GM19452 (cell line): ENCODE measurements around the gene SMURF1.

Experiments
- ATAC-seq: cut with Tn5 transposase; IDR thresholded peaks from one replicate; pipeline ENCODE4 v1.9.1; 2021; ENCODE audit not compliant: unreplicated experiment

The SMURF1 gene

DNA sequence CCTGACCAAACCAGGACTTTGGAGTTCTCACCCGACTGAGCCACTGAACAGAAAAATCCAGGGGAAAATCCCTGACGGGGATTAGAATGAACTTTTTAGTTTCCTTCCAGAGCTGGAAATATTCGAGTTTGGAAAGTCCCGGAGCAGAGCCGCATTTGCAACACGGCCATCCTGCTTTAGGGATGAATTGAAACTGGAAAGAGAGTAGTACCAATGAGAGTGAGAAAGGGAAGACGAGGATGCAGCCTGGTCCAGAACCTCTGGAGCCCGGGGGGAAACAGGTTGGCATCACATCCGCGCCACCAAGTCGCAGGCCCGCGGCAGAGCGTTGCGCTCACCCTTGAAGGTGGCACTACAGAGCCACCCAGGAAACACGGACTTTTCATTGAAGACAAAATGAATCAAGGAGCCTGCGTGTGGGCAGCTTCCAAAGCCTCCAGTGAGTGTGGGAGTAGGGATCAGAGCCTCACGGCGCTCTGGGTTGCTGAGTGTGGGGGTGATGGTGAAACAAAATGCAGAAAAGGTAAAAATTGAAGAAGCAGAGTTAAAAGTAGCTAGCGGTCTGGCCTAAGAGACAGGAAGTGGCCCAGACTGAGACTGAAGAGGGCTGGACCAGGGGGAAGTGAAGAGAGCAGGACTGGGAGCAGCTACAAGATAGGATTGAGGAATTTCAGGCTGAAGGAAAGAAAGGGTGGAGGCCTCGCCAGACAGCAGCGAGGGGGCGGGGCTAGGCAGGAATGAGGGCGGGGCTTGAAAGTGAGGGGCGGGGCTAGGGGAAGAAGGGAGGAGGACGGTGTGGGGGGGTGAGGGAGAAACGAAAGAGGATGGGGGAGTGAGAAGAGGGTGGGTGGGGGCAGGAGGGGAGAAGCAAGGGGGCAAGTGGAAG, 1.8 kb downstream of the SMURF1 start:
- no peak for ATAC-seq

DNA sequence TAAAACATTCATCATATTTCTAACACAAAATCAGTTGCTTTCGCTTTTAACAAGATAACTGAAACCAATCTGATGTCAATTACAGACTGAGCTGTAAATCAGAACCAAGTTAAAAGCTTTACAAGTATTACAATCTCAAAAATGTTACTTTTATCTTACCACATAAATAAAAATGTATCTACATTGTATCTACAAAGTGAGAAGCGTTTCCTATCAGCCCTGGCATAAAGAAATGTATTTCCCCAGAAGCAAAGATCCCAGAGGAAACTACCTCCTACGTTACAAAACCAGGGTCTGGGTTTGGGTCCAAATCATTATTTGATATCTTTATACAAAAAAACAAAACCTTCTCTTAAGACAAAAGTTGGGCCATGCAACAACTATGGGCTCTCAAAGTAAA, 2.6 kb downstream of the SMURF1 start:
- ATAC-seq, result no peak

DNA sequence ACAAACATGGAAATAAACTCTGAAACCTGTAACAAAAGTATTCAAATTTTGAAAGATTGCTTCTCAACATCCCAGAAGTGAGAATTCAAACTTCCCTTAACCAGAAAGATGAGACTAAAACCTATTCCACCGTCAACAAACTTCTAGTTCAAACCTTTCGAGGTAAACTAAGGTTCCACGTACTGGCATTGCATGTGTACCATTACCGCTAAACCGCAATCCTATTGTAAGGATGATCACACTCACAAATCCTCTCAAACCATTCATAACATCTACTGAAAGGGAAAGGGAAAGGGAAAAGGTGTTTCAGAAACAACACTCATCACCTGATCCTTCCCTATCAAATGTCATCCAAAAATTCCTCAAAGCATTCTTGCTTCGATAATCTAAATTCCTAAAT, 3.1 kb downstream of the SMURF1 start:
- ATAC-seq, result no peak

DNA sequence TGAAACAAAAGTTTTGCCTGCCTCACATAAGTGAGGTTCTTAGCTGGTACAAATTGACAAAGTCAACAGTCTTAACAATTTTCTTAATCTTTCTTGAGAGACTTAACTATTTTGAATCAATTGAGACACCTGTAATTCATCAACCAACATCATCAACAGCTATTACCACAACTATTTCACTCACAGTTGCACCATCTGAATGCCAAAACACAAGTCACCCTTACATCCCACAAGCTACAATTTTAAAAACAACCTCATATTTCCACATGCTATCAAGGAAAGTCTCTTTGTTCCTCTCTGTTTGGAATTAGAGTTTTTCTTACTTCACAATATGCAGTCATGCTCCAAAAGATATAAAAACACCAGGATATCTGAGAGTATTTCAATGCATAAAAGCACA, 4.9 kb downstream of the SMURF1 start:
- ATAC-seq, result no peak

DNA sequence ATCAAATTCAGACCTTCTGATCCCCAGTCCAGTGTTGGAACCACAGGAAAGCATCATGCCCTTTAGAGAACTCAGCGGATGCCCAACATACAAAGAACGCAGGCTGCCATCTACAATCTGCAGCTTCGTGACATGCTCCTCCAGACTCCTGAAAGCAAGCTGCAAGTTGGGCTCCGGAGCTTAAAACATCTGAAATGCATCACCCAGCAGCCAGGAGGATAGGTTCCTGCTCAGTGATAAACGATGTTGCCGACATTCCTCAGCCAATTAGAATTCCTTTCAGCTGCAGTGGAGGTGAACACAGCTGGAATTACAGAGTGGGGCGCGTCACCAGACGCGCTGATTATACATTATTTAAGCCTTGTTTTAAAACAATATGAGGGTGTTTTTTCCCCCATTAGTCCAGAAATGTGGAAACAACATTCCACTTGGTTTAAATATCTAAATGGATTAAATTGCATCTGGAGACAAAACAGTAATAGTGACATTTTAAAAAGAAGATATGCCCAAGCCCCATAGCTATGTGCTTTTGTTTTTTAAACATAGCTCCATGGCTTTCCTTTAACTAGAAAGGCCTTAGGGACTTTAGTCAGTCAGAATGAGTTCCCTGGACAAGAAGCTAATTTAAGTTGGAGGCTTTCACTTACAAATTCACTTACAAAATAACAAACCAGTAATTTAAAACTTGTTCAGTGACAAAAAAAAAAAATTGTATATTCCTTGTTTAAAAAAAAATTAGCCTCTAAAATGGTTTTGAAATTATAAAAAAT, 6.3 kb downstream of the SMURF1 start:
- no peak for ATAC-seq

DNA sequence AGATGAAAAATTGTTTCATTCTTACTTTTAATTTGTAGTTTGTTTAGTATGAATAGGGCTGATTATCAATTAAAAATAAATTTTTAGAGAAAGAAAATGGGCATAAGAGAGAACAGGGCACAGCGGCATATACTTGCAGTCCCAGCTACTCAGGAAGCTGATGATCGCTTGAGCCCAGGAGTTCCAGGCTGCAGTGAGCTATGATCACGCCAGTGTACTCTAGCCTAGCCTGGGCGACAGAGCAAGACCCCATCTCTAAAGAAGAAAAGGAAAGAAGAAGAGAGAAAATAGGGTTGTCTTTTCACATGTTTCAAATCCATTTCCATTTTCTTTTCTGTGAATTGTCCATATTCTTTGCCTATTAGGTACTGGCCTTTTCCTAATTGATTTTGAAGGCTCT, 8.0 kb downstream of the SMURF1 start:
- no peak for ATAC-seq

DNA sequence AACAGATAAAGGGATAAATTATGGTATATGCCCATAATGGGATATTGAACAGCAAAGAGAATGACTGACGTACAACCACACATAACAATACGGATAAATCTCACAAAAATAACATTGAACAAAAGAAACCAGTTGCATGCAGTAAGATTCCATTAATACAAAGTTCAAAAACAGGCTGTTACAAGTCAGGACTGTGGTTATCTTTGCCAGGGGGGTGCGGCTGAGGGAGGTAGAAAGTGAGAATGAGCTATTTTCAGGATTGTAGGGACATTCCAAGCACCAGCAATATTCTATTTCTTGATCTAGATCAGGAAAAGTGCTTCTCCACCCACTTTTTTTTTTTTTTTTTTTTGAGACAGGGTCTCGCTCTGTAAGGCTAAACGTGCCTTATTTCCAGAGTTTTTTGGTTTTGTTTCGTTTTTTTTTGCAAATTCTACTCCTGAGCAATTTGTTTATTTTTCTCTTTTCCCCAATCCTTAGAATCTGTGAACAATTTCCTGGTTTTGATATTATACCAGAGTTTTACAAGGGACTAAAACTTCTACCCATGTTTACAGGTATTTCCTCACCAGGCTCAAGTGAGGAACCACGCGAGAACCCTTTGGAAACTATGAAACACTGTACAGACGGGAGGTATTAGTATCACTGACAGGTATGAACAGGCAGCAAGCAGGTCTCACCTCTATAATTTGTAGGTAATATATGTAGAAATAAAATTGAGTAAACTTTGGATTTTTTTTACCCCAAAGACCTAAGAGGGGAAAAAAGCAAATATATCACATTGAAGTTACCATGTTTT, 9.9 kb downstream of the SMURF1 start:
- ATAC-seq, result no peak

DNA sequence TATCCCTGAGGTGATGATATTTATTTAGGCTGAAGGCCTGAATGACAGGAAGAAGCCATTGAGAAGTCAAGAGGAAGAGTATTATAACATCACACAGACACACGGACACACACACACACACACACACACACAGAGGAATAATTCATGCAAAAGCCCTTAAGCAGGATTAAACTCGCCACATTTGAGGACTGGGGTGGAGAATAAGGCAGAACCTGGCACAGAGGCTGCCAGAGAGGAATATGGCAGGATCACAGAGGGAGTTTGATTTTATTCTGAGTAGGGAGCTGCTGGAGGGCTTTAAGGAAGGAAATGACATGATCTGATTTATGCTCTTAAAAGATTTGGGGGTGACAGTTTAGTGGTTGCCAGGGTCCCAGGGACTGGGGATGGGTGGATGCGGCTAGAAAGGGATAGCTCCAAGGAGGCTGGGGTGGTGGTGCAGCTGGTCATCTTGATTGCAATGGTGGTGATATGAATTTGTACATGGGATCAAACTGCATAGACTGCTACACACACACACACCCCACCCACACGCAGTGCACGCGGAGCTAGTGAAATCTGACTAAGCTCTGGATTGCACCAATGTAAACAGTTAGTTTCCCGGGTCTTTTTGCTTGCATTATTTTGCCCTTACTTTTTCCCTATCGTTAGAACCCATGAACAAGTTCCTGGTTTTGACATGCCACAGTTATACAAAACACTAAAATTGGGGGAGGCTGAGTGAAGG, 11.2 kb downstream of the SMURF1 start:
- no peak for ATAC-seq

DNA sequence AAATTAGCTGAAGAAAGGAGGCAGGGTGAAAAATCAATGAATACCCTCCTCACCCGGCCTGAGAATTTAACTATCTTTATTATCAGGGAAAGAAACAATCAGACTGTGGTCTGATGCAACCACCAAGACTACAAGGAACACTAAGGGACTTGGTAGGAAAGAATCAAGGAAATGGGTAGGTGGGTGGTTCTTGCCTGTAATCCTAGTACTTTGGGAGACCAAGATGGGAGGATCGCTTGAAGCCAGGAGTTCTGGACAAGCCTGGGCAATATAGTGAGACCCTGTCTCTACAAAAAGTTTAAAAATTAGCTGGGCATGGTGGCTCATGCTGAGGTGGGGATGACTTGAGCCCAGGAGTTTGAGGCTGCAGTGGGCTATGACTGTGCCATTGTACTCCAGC, 12.6 kb downstream of the SMURF1 start:
- ATAC-seq, result no peak

DNA sequence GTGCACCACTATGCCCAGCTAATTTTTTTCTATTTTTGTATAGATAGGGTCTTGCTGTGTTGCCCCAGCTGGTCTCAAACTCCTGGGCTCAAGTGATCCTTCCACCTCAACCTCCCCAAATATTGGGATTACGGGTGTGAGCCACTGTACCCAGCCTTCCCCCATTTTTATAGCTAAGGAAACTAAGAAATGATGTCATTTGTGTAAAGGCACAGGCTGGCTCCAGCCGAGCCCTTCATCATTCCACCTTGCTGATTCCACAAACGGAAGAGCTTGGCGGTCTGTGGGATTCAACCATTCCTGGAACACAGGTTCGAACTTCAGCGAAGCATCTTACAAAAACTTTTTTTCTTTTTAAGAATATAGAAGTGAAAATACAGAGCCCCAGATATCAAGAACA, 14.4 kb downstream of the SMURF1 start:
- ATAC-seq, result no peak

DNA sequence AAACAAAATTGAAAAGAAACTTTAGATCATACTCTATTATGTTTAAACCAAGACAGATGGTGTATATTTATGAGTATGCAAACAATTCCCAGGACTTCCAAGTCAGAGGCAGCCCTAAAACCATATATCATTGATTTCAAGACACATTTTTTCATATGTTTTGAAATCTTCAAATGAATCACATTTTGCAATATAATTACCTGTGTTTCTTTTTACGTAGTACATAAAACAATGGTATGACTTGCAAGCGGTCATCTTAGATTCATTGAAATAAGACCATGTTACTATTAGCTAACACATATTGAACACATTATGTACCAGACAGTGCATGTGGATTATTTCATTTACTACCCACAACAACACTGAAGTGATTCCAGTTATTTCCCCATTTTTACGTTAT, 14.9 kb downstream of the SMURF1 start:
- ATAC-seq, result no peak

DNA sequence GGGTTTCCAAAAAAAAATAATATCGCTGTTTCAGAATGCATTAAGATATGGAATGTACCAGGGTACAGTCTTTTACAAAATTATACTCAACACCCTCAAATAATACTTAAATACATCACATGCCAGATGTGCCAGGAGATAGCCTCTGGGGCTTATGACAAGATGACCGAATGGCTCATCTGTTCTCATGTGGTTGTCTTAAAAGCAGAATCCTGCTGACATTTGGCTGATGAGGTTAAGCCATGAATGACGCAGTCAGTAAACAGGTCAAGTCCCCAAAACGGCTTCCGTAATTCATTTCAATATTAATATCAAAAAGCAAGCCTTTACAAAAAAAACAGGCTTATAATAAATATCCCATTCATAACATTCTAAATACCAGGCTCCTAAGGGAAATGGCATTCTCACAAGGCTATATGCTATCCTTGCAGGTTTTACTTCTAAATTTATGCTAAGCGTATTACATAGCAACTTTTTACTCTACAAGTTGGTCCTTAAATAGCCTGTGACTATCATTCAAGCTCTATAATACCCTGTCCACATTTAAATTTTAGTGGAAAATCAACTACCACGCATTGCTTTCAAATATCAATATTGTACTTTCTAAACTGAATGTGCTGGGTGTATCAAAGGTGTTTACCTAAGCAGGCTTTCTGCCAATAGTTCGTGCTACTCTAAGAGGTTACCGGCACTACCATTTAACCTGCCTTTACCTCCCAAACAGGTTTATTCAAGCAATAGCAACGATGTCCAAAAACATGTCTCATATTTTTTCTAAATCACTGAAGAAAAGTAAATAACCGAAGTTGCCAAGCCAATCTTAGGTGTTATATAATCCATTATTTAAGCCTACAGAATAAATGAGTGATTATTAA, 15.6 kb downstream of the SMURF1 start:
- ATAC-seq, result no peak

DNA sequence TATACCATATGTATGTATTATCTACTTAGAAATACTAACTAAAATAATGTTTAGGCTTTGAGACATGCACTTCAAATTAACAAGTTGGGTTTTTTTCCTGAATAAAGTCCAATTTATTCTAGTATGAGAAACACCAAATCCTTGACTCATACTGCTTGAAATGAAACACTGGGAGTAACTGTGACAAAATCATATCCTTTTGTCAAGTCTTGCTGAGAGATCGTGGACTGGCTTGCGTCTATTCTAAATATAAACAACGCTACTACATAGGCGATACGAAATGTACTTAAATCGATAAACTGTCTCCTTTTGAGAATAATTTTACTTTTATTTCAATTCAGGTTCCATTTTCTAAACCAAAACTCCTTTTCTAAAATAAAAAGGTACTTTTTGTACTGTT, 16.3 kb downstream of the SMURF1 start:
- ATAC-seq, result no peak

DNA sequence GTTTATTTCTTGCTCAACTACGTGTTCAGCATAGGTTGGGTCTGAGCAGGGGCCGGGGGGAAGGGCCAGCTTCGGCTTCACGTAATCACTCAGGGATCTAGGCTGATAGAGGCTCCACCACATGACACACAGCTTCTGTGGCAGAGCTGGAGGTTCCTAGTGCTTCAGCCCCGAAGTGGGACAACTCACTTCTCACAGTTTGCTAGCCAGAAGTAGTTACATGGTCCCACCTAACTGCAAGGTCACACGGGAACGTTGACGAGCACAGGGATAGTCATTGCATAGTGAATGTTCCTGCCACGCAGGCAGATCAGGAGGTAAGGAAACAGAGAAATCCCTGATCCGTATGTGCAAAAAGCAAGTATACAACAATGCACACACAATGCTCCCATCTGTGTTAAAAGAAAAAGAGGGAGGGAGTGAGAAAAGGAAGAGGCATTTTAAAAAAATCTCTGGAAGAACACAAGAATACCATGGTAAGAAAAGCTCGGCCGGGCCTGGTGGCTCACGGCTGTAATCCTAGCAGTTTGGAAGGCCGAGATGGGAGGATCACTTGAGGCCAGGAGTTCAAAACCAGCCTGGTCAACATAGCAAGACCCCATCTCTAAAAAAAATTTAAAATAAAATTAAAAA, 16.9 kb downstream of the SMURF1 start:
- ATAC-seq, result no peak

DNA sequence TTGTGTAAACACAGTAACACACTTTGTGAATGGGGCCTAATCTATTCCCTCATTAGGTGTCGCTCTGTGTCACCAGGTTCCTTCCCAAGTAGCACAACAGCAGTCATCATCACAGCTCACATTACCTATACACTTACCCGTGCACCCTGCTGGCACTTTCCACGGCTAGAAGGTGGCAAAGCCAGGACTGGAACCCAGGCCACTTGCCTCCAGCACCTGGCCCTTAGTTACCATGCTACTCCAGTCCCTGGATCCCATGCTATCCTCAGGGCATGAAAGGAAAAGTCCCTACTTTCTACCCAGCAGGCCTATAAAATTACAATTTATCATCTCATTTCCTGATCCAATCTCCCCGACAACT, 18.4 kb downstream of the SMURF1 start:
- no peak for ATAC-seq

DNA sequence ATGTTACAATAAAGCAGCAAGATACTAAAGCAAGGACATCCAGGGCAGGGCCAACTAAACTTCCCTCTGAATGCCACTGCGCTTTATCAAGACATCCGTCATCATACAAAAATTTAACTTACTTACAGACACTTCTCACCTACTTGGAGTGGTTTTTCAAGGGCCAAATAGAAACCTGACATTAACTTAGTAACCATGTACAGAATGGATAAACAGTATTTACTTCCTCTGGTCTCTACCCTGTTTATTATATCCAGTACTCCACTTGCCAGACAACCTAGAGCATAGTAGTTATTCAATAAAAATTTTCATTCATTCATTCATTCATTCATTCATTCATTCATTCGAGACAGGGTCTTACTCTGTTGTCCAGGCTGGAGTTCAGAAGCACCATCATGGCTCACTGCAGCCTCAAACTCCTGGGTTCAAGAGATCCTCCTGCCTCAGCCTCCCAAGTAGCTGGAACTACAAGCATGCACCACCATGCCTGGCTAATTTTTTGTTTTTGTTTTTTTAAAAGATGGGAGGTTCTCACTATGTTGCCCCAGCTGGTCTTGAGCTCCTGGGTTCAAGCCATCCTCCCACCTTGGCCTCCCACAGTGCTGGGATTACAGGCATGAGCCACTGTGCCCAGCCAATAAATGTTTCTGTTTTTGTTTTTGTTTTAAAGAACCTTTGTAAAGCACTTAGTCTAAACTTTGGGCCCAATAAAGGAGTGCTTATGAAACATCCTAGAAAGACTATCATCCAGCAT, 19.0 kb downstream of the SMURF1 start:
- no peak for ATAC-seq

DNA sequence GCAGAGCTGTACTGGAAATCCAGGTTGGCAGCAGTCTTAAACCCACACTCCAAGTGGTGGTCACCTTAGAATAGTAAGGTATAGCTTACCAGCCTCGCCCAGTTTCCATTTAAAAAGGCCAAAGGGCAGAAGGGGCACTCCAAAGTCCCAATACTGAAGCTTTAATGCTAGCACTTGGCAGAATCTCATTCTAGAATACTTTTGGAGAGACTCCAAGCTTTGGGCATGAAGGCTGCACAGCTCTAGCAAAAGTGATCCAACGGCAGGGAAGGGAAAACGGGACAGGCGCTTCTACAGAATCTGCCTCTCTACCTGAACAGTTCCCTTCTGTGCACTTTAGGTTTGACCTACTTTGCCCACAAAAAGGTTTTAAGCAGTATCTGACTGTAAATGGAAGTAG, 19.7 kb downstream of the SMURF1 start:
- ATAC-seq, result no peak

DNA sequence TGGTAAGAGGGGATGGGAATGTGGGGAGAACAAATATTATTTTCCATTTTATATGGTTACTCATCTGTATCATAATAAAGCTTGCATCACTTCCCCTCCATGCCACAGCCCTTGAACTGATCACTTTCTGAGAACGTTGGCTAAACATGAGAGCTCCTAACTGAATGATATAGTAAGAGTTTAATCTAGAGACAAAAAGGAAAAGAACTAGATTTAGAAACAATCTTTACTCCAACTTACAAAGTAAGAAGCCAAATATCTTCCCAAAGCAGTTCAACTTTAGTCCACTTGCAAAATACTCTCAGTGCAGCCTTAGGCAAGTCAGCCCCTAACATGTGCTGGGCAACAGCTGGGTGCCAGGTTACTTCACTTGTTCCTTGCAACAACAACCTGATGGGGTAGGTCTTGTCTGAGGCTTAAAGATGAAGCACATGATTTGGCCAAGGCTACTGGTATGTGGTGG, 20.3 kb downstream of the SMURF1 start:
- no peak for ATAC-seq

DNA sequence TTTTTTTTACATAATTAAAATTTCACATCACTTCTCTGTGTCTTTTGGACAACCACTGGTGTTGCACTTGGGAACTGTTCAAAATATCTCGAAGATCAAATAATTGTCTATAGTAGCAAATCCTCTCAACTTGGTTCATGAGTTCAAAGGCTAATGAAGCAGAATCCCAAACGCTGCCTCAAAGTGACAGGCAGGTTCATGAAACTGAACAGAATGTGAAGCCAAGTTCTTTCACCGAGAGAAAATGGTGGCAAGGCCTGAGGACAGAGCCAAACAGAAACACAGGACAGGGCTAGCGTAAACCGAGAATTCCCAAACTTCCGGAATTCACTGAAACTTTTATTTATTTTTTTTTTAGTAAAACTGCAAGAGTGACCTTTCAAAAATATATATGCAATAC, 21.1 kb downstream of the SMURF1 start:
- ATAC-seq, result no peak
